AG09309 (cell line): ENCODE data around the gene DMXL2.

Source experiments
- DNase-seq: peaks from one replicate; pipeline ENCODE4 v3.0.0-alpha.2; 2010; ENCODE audit warnings: low read depth
- H3K4me3 ChIP-seq: 2 replicates; pipeline ENCODE4 v1.5.1; 2011; ENCODE audit warnings: mild to moderate bottlenecking, low read depth, low read length, moderate library complexity; ENCODE audit not compliant: control insufficient read depth
- TF ChIP-seq, protein P1 (sequence below): IDR thresholded peaks from 2 replicates; pipeline ENCODE4 v1.5.1; 2011; ENCODE audit warnings: mild to moderate bottlenecking, low read depth, low read length, inconsistent platforms; ENCODE audit not compliant: insufficient read depth, control insufficient read depth; ENCODE audit errors: missing control alignments

DMXL2 gene

DNA sequence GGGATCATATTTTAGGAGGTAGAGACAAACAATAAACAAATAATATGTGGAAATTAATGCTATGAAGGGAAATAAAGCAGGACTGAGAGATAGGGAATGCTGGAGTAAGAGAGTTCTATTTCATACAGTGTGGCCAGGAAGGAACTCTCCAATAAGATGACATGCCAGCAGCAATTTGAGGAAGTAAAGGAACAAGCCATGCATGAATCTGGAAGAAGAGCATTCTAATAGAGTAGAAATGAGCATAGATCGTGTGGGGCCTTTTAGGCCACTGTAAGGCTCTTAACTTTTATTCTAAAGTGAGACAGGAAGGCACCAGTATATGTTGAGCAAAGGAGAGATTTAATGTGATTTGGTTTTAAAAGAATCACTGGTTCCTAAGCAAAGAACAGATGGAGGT, 126.3 kb downstream of the DMXL2 start:
- TF ChIP-seq, protein P1, sequence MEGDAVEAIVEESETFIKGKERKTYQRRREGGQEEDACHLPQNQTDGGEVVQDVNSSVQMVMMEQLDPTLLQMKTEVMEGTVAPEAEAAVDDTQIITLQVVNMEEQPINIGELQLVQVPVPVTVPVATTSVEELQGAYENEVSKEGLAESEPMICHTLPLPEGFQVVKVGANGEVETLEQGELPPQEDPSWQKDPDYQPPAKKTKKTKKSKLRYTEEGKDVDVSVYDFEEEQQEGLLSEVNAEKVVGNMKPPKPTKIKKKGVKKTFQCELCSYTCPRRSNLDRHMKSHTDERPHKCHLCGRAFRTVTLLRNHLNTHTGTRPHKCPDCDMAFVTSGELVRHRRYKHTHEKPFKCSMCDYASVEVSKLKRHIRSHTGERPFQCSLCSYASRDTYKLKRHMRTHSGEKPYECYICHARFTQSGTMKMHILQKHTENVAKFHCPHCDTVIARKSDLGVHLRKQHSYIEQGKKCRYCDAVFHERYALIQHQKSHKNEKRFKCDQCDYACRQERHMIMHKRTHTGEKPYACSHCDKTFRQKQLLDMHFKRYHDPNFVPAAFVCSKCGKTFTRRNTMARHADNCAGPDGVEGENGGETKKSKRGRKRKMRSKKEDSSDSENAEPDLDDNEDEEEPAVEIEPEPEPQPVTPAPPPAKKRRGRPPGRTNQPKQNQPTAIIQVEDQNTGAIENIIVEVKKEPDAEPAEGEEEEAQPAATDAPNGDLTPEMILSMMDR = no peak
- DNase-seq = no peak
- H3K4me3 ChIP-seq = no peak overlapping the region

DNA sequence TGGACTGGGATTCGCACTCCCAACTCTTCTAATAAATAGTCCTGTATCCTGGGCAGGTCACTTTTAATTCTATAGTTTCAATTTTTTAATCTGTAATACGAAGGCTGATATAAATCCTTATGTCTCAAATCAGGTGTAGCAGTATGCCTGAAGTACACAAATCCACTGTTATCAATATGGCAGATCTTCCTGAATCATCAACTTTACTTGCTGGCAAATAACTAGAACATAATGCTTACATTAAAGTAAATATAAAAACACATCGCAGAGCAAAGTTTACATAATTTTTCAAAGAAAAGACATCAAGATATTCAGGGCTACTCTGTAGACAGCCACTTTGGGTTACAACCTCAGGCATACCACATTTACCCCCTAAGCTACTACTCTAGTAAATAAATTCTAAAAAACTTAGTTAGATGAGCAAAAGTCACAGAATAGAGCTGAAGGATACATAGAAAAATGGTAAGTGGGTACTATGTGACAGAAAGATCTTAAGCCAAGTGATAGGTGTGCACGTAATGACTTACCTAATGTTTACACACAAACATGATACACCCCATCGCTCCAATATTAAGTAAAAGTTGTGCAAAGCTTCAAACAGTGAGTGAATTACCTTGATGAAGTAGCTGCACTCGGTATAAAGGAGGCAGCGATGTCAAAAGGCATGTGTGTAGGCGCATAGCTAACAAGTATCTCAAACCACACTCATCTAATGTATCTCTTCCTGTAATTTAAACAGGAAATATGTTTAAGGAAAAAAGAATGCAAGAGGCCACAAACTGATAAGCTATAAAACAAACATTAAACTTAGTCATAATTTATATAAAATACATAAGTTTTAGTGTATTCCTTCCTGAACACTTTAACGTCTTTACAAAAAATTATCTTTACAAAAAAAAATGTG, 127.9 kb downstream of the DMXL2 start:
- H3K4me3 ChIP-seq = no peak overlapping the region
- no peak for DNase-seq
- TF ChIP-seq, protein P1 = no peak

DNA sequence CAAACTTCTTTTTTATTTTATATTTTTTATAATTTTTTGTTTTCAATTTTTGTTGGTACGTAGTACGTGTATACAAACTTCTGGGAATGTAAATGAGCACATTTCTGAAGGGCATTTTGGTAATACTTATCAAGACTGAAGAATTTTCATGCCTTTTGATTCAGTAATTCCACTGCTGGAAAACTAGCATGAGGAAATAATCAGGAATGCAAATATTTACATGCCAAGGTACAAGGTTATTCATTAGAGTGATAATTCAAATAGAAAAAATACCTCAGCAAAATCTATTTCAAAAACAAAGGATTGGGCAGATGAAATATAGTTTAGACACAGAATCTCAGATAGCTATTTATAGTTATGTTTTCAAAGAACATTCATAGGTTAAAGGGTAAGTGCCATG, 128.7 kb downstream of the DMXL2 start:
- DNase-seq = no peak
- TF ChIP-seq, protein P1 = no peak
- H3K4me3 ChIP-seq = no peak overlapping the region

DNA sequence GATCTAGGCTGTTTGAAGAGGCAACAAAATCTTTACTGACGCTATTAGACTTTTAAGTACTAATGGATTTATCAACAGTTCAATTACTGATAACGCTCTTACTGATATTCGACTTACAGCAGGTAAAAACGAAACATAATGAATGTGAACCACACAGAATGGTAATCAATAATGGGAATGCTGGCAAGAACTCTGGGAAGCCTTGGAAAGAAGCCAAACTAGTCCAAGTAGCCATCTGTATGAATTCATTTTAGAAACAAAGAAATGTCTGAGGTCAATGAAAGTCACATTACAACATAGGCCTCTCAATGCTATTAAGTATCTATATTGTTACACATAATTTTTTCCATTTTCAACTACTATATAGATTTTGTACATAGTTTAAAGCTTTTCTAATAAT, 130.0 kb downstream of the DMXL2 start:
- TF ChIP-seq, protein P1 = no peak
- no peak for DNase-seq
- no peak overlapping the region for H3K4me3 ChIP-seq

DNA sequence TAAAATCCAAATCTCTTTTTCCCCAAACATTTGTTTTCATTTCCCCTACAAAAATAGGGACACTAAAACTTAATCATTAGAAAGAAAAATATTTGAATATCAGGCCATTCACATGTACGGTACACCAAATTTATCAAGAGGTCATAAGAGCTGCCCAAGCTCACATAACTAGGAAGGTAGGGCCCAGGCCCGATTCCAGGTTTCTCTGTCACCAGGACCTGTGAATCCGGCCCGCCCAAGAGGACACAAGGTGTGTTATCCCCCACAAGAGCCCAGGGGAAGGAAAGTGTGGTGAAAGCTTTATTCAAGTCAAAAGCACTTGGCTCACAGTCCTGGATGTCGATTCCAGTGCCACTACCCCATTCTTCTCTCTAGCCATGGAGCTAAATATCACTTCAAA, 130.6 kb downstream of the DMXL2 start:
- H3K4me3 ChIP-seq = no peak overlapping the region
- TF ChIP-seq, protein P1 = no peak
- DNase-seq = no peak

DNA sequence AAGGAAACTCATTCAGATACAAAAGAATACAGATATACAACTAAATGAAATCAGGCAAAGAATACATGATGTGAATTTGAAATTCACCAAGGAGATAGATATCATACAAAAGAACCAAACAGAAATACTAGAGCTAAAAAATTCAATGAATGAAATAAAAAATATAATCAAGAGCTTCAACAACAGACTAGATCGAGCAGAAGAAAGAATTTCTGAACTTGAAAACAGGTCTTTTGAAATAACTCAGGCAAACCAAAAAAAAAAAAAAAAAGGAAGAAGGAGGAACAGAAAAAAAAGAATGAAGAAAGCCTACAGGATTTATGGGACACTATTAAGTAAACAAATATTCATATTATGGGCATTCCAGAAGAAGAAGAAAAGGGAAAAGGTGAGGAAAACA, 137.8 kb downstream of the DMXL2 start:
- no peak for DNase-seq
- TF ChIP-seq, protein P1 = no peak
- H3K4me3 ChIP-seq = no peak overlapping the region
